GM23338 (cell line): ENCODE data around the gene UNC13C. TPM values are rescaled to one million over a fixed set of nuclear protein-coding genes. Genes with fewer than 3 reads are reported as not detected.

Experiments
- ATAC-seq: fragments of 200-7000 bp; cut with Tn5 transposase; 3 replicates; pipeline ENCODE4 v1.9.1; 2020
- DNase-seq: peaks from one replicate; pipeline ENCODE4 v3.0.0-alpha.2; 2015; ENCODE audit warnings: low spot score
- H2AFZ ChIP-seq: fragments of 200-600 bp; sonication (generic); 2 replicates; pipeline ENCODE4 v1.8.0; 2016; ENCODE audit warnings: antibody characterized with exemption, mild to moderate bottlenecking, moderate library complexity
- H3F3A ChIP-seq: fragments of 200-600 bp; sonication (generic); replicated peaks from 2 replicates; pipeline ENCODE4 v1.8.0; 2017; ENCODE audit warnings: antibody characterized with exemption, mixed run types, low read depth
- H3K27ac ChIP-seq: fragments of 200-600 bp; sonication (generic); 2 replicates; pipeline ENCODE4 v1.6.1; 2016; ENCODE audit warnings: low read depth
- H3K27me3 ChIP-seq: fragments of 200-600 bp; sonication (generic); 2 replicates; pipeline ENCODE4 v1.8.0; 2016; ENCODE audit warnings: mild to moderate bottlenecking, mixed run types, moderate library complexity; ENCODE audit not compliant: insufficient read depth
- H3K36me3 ChIP-seq: fragments of 200-600 bp; sonication (generic); 2 replicates; pipeline ENCODE4 v1.8.0; 2016; ENCODE audit warnings: mild to moderate bottlenecking; ENCODE audit not compliant: insufficient read depth
- H3K4me1 ChIP-seq: fragments of 200-600 bp; sonication (generic); 2 replicates; pipeline ENCODE4 v1.8.0; 2016; ENCODE audit warnings: mild to moderate bottlenecking, moderate library complexity; ENCODE audit not compliant: insufficient read depth
- H3K4me2 ChIP-seq: fragments of 200-600 bp; sonication (generic); 2 replicates; pipeline ENCODE4 v1.7.1; 2017; ENCODE audit warnings: mixed run types
- H3K4me3 ChIP-seq: fragments of 200-600 bp; sonication (generic); 2 replicates; pipeline ENCODE4 v1.6.1; 2016; ENCODE audit warnings: mixed run types
- H3K79me2 ChIP-seq: fragments of 200-600 bp; sonication (generic); replicated peaks from 2 replicates; pipeline ENCODE4 v1.8.0; 2017; ENCODE audit warnings: mild to moderate bottlenecking; ENCODE audit not compliant: insufficient read depth
- H3K9me2 ChIP-seq: fragments of 200-600 bp; sonication (generic); 2 replicates; pipeline ENCODE4 v1.8.0; 2017; ENCODE audit not compliant: insufficient read depth
- H4K20me1 ChIP-seq: fragments of 200-600 bp; sonication (generic); replicated peaks from 2 replicates; pipeline ENCODE4 v1.8.0; 2017; ENCODE audit warnings: mild to moderate bottlenecking; ENCODE audit not compliant: insufficient read depth
- H3K27ac Mint-ChIP-seq: 2 replicates; pipeline ENCODE4 v1.8.0; 2020; ENCODE audit warnings: inconsistent platforms, mild to moderate bottlenecking, moderate library complexity, mixed read lengths
- H3K27me3 Mint-ChIP-seq: 3 replicates; pipeline ENCODE4 v1.8.0; 2022; ENCODE audit warnings: low read depth, mild to moderate bottlenecking, moderate library complexity, mixed read lengths, inconsistent platforms; ENCODE audit not compliant: insufficient read depth, poor library complexity
- H3K36me3 Mint-ChIP-seq: 3 replicates; pipeline ENCODE4 v1.8.0; 2021; ENCODE audit warnings: low read depth, mild to moderate bottlenecking, inconsistent platforms, moderate library complexity, mixed read lengths
- H3K4me1 Mint-ChIP-seq: 3 replicates; pipeline ENCODE4 v1.8.0; 2020; ENCODE audit warnings: mild to moderate bottlenecking, inconsistent platforms, mixed read lengths
- H3K4me3 Mint-ChIP-seq: 3 replicates; pipeline ENCODE4 v1.8.0; 2021; ENCODE audit warnings: moderate library complexity, mild to moderate bottlenecking, inconsistent platforms, mixed read lengths
- H3K9me3 Mint-ChIP-seq: 3 replicates; pipeline ENCODE4 v1.8.0; 2020; ENCODE audit warnings: moderate library complexity, mild to moderate bottlenecking, inconsistent platforms, mixed read lengths
- CREB1 ChIP-seq: fragments of 250-450 bp; sonication (Bioruptor Pico); IDR thresholded peaks from 2 replicates; pipeline ENCODE4 v1.5.0; 2020; ENCODE audit warnings: low read depth, mild to moderate bottlenecking, moderate library complexity
- ETS1 ChIP-seq: IDR thresholded peaks from 2 replicates; pipeline ENCODE4 v1.6.1; 2016; ENCODE audit warnings: antibody characterized with exemption
- EZH2 ChIP-seq: fragments of 200-600 bp; sonication (generic); IDR thresholded peaks from one replicate; pipeline ENCODE4 v1.8.0; 2017; ENCODE audit warnings: antibody characterized with exemption, mild to moderate bottlenecking, low read depth; ENCODE audit not compliant: unreplicated experiment
- EZH2phosphoT487 ChIP-seq: fragments of 200-600 bp; sonication (generic); IDR thresholded peaks from one replicate; pipeline ENCODE4 v1.8.1; 2018; ENCODE audit warnings: antibody characterized with exemption; ENCODE audit not compliant: unreplicated experiment
- JUNB ChIP-seq: IDR thresholded peaks from one replicate; pipeline ENCODE4 v1.6.1; 2016; ENCODE audit warnings: antibody characterized with exemption; ENCODE audit not compliant: unreplicated experiment
- NANOG ChIP-seq: IDR thresholded peaks from 2 replicates; pipeline ENCODE4 v1.6.1; 2016; ENCODE audit warnings: antibody characterized with exemption, borderline replicate concordance
- REST ChIP-seq: IDR thresholded peaks from one replicate; pipeline ENCODE4 v1.6.1; 2018; ENCODE audit warnings: antibody characterized with exemption; ENCODE audit not compliant: unreplicated experiment
- STAT1 ChIP-seq: IDR thresholded peaks from one replicate; pipeline ENCODE4 v1.6.1; 2016; ENCODE audit warnings: antibody characterized with exemption; ENCODE audit not compliant: unreplicated experiment
- ZNF114 ChIP-seq: fragments of 250-450 bp; sonication (Bioruptor Pico); IDR thresholded peaks from 2 replicates; pipeline ENCODE4 v1.5.0; 2020; ENCODE audit warnings: mild to moderate bottlenecking, moderate library complexity
- ZNF331 ChIP-seq: fragments of 250-450 bp; sonication (Bioruptor Pico); IDR thresholded peaks from 2 replicates; pipeline ENCODE4 v1.5.0; 2020; ENCODE audit warnings: low read depth, mild to moderate bottlenecking, moderate library complexity
- polyA plus RNA-seq: library from polyadenylated mRNA; unstranded; fragments of >200 nt; fragmentation: Nextera tagmentation; extraction: Ambion mirVana; gene quantifications from 2 replicates; pipeline ENCODE4 v1.2.1, GENCODE V29; 2016
- total RNA-seq: library from RNA; depleted of rRNA; stranded (reverse); fragments of >200 nt; shearing (Covaris generic); gene quantifications from 2 replicates; pipeline ENCODE4 v1.2.3, GENCODE V29; 2014

The UNC13C gene
- total and polyA plus RNA-seq, 2 experiments from 2014 or later, result 0.03 TPM; not detected in 1

- TF ChIP-seq REST (no peak), CREB1 (CRISPR knock-in tag) (no peak), JUNB (no peak), EZH2 (no peak), STAT1 (no peak), NANOG (no peak), ZNF114 (no peak)
These were observed 9.2 kb downstream of the UNC13C start (continued) for GRCh38 chr15:53987480-53987879.

GRCh38 chr15:54007256-54007655, 29.0 kb downstream of the UNC13C start:
- peaks cover 4% of the 10 kb centered on the region; the same call in 2 of the 3 replicates for H3K4me1 Mint-ChIP-seq
- no peak overlapping the region for H3K4me3 ChIP-seq
- H3K36me3 Mint-ChIP-seq, result no peaks in the 10 kb centered on the region
- no peaks in the 10 kb centered on the region for H3K4me1 ChIP-seq
- DNase-seq (no peak), ATAC-seq (no peak)
- no peak overlapping the region for H3K27ac Mint-ChIP-seq
- no peaks in the 10 kb centered on the region for H3K27me3 ChIP-seq
- H3K79me2 ChIP-seq, result no peaks in the 10 kb centered on the region
- no peaks in the 10 kb centered on the region for H4K20me1 ChIP-seq
- H3K4me2 ChIP-seq, result no peak overlapping the region
- peaks cover 4% of the 10 kb centered on the region; the same call in 1 of the 2 replicates for H3K36me3 ChIP-seq
- no peak overlapping the region for H2AFZ ChIP-seq
- H3K9me3 Mint-ChIP-seq, result peaks cover 39% of the 10 kb centered on the region
- no peaks in the 10 kb centered on the region for H3F3A ChIP-seq
- peaks cover 4% of the 10 kb centered on the region for H3K27me3 Mint-ChIP-seq
- no peaks in the 10 kb centered on the region for H3K9me2 ChIP-seq
- no peak overlapping the region for H3K4me3 Mint-ChIP-seq
- no peak overlapping the region for H3K27ac ChIP-seq
- TF ChIP-seq CREB1 (CRISPR knock-in tag), result no peak
- no peak for TF ChIP-seq JUNB
- TF ChIP-seq REST, result no peak
- no peak for TF ChIP-seq ETS1
- no peak for TF ChIP-seq NANOG
- TF ChIP-seq EZH2, result no peak
- no peak for TF ChIP-seq STAT1
- no peak for TF ChIP-seq ZNF331 (CRISPR knock-in tag)
- no peak for TF ChIP-seq EZH2phosphoT487
